HG03175 (cell line): Measurements from ENCODE around the gene RDX.
"Not testable (repeated sequence)": the region's sequence is repeated elsewhere in the genome, so short reads cannot be mapped to it uniquely, and the experiment has no call there.

Source experiments
- ATAC-seq: cut with Tn5 transposase; IDR thresholded peaks from one replicate; pipeline ENCODE4 v1.9.1; 2021; ENCODE audit warnings: mild to moderate bottlenecking, moderate library complexity; ENCODE audit not compliant: unreplicated experiment

RDX gene

GRCh38 chr11:110306019-110306388 lies 9.6 kb upstream of the RDX start:
- ATAC-seq, result not testable (repeated sequence)

GRCh38 chr11:110305169-110306018 lies 9.0 kb upstream of the RDX start:
- ATAC-seq, result no peak

GRCh38 chr11:110303414-110303826 lies 7.0 kb upstream of the RDX start:
- no peak for ATAC-seq

- no peak for ATAC-seq
These were observed 5.2 kb upstream of the RDX start for GRCh38 chr11:110301577-110301976.

- ATAC-seq, result no peak
These were observed 4.6 kb upstream of the RDX start for GRCh38 chr11:110301032-110301431.

- ATAC-seq, result no peak
These were observed 2.8 kb upstream of the RDX start for GRCh38 chr11:110299006-110299785.

- no peak for ATAC-seq
These were observed 1.9 kb upstream of the RDX start for GRCh38 chr11:110298301-110298765.

- ATAC-seq, result no peak
These were observed 1.4 kb upstream of the RDX start for GRCh38 chr11:110297726-110298300.

- ATAC-seq, result no peak
These were observed 787 bp upstream of the RDX start for GRCh38 chr11:110297076-110297725.

- ATAC-seq, result peak; percentile 75
These were observed 736 bp downstream of the RDX start for GRCh38 chr11:110295531-110296225.

GRCh38 chr11:110295086-110295485 lies 1.3 kb downstream of the RDX start:
- no peak for ATAC-seq

GRCh38 chr11:110294509-110294908 lies 1.9 kb downstream of the RDX start:
- ATAC-seq, result no peak

- no peak for ATAC-seq
These were observed 3.0 kb downstream of the RDX start for GRCh38 chr11:110293389-110293788.

GRCh38 chr11:110292146-110292545 lies 4.3 kb downstream of the RDX start:
- ATAC-seq, result not testable (repeated sequence)

GRCh38 chr11:110290591-110291334 lies 5.7 kb downstream of the RDX start:
- ATAC-seq, result no peak

GRCh38 chr11:110289472-110289871 lies 6.9 kb downstream of the RDX start:
- no peak for ATAC-seq

- peak; percentile 50 for ATAC-seq
These were observed 8.9 kb downstream of the RDX start for GRCh38 chr11:110287537-110287936.

- ATAC-seq, result no peak
These were observed 9.9 kb downstream of the RDX start for GRCh38 chr11:110286298-110287040.

GRCh38 chr11:110283862-110284261 lies 12.6 kb downstream of the RDX start:
- no peak for ATAC-seq
